SK-N-SH (cell line): ENCODE measurements around the gene SGPP1. TPM values are rescaled to one million over a fixed set of nuclear protein-coding genes. Genes with fewer than 3 reads are reported as not detected.

Experiments
- CTCF ChIA-PET: fragments of 300-600, 350-600 bp; formaldehyde crosslinking; extraction: SDS; loops from one replicate; lab custom pipeline; 2021; lab: Yijun Ruan, JAX
- POLR2A ChIA-PET: fragments of 350-600 bp; sonication (Branson Sonifier 250); formaldehyde crosslinking; extraction: SDS; loops from one replicate; lab custom pipeline; 2020; ENCODE audit warnings: antibody characterized with exemption, inconsistent platforms; lab: Yijun Ruan, JAX
- DNase-seq: peaks from one replicate; pipeline ENCODE4 v3.0.0; 2012
- H2AFZ ChIP-seq: fragments of 200-600 bp; sonication (generic); 2 replicates; pipeline ENCODE4 v1.8.1; 2016; ENCODE audit warnings: antibody characterized with exemption, mild to moderate bottlenecking, low read depth
- H3F3A ChIP-seq: fragments of 200-600 bp; sonication (generic); replicated peaks from 2 replicates; pipeline ENCODE3; 2016; ENCODE audit warnings: antibody characterized with exemption, mild to moderate bottlenecking; ENCODE audit not compliant: insufficient read depth
- H3K27ac ChIP-seq, 2 experiments: fragments of 200-500 bp in 1 of 2; fragments of 200-600 bp in 1 of 2; sonication (Bioruptor generic) in 1 of 2; sonication (generic), shearing (Covaris generic) in 1 of 2; 2 replicates each; pipeline versions ENCODE4 v1.5.1 to v1.6.1; 2014 to 2016; ENCODE audit warnings: low read depth in 2 of 2, inconsistent platforms in 1 of 2, low read length in 1 of 2, mild to moderate bottlenecking in 1 of 2, mixed read lengths in 1 of 2
- H3K27me3 ChIP-seq: fragments of 200-600 bp; sonication (generic), shearing (Covaris generic); 2 replicates; pipeline ENCODE4 v1.6.1; 2016; ENCODE audit warnings: mixed run types; ENCODE audit not compliant: insufficient read depth
- H3K36me3 ChIP-seq, 2 experiments: fragments of 200-500 bp in 1 of 2; fragments of 200-600 bp in 1 of 2; sonication (Bioruptor generic) in 1 of 2; sonication (generic) in 1 of 2; replicated peaks in 1 of 2; 2 replicates each; pipeline versions ENCODE3 to v1.5.1; 2014 to 2016; ENCODE audit warnings: low read length in 1 of 2, mild to moderate bottlenecking in 1 of 2; ENCODE audit not compliant: insufficient read depth in 2 of 2, control insufficient read depth in 1 of 2
- H3K4me1 ChIP-seq, 2 experiments: fragments of 200-500 bp in 1 of 2; fragments of 200-600 bp in 1 of 2; sonication (Bioruptor generic) in 1 of 2; sonication (generic), shearing (Covaris generic) in 1 of 2; 2 replicates each; pipeline versions ENCODE4 v1.5.1 to v1.6.1; 2014 to 2016; ENCODE audit warnings: low read depth in 1 of 2, low read length in 1 of 2, mixed run types in 1 of 2; ENCODE audit not compliant: insufficient read depth in 2 of 2, control insufficient read depth in 1 of 2
- H3K4me2 ChIP-seq: fragments of 200-600 bp; sonication (generic), shearing (Covaris generic); 2 replicates; pipeline ENCODE4 v1.6.1; 2017; ENCODE audit warnings: mixed run types
- H3K4me3 ChIP-seq, 2 experiments: fragments of 200-500 bp in 1 of 2; fragments of 200-600 bp in 1 of 2; sonication (Bioruptor generic) in 1 of 2; sonication (generic), shearing (Covaris generic) in 1 of 2; 2 replicates each; pipeline versions ENCODE4 v1.5.1 to v1.8.1; 2014 to 2016; ENCODE audit warnings: low read depth in 2 of 2, inconsistent platforms in 1 of 2, low read length in 1 of 2, mild to moderate bottlenecking in 1 of 2, mixed read lengths in 1 of 2, moderate library complexity in 1 of 2
- H3K79me2 ChIP-seq: fragments of 200-600 bp; sonication (generic); 2 replicates; pipeline ENCODE4 v1.8.1; 2017; ENCODE audit warnings: mild to moderate bottlenecking; ENCODE audit not compliant: insufficient read depth
- H3K9ac ChIP-seq: fragments of 200-600 bp; sonication (generic); 2 replicates; pipeline ENCODE4 v1.6.1; 2017; ENCODE audit warnings: mixed run types
- H3K9me2 ChIP-seq: fragments of 200-600 bp; sonication (generic); 2 replicates; pipeline ENCODE4 v1.6.1; 2017; ENCODE audit warnings: mixed run types
- H3K9me3 ChIP-seq: fragments of 200-600 bp; sonication (generic); 2 replicates; pipeline ENCODE4 v1.6.1; 2017; ENCODE audit warnings: mixed run types, mild to moderate bottlenecking, moderate library complexity
- H4K20me1 ChIP-seq: fragments of 200-600 bp; sonication (generic); 2 replicates; pipeline ENCODE4 v1.6.1; 2017; ENCODE audit warnings: mild to moderate bottlenecking, mixed run types; ENCODE audit not compliant: insufficient read depth
- CHD2 ChIP-seq: fragments of 150-350 bp; IDR thresholded peaks from 2 replicates; pipeline ENCODE4 v1.6.1; 2018; ENCODE audit warnings: low read length; ENCODE audit not compliant: partially characterized antibody
- ELF1 ChIP-seq: IDR thresholded peaks from 2 replicates; pipeline ENCODE4 v1.4.0; 2012
- EP300 ChIP-seq, 2 experiments: IDR thresholded peaks; 2 replicates each; pipeline versions ENCODE4 v1.4.0 to v1.6.1; 2012; ENCODE audit warnings: borderline replicate concordance in 1 of 2, low read depth in 1 of 2, low read length in 1 of 2
- GABPA ChIP-seq: IDR thresholded peaks from 2 replicates; pipeline ENCODE4 v1.4.0; 2012; ENCODE audit warnings: low read depth, mild to moderate bottlenecking
- JUND ChIP-seq: IDR thresholded peaks from 2 replicates; pipeline ENCODE4 v1.4.0; 2012
- MEF2A ChIP-seq: IDR thresholded peaks from 2 replicates; pipeline ENCODE4 v1.4.0; 2012; ENCODE audit warnings: low read depth, borderline replicate concordance
- MXI1 ChIP-seq: IDR thresholded peaks from 2 replicates; pipeline ENCODE4 v1.6.1; 2012; ENCODE audit warnings: mild to moderate bottlenecking, low read depth, low read length, improper control_type of control experiment
- NFIC ChIP-seq: IDR thresholded peaks from 2 replicates; pipeline ENCODE4 v1.4.0; 2012; ENCODE audit warnings: borderline replicate concordance
- NRF1 ChIP-seq: IDR thresholded peaks from 2 replicates; pipeline ENCODE4 v1.6.1; 2012; ENCODE audit warnings: low read depth, mild to moderate bottlenecking, low read length
- PBX3 ChIP-seq: IDR thresholded peaks from 2 replicates; pipeline ENCODE4; 2012
- POLR2AphosphoS5 ChIP-seq: IDR thresholded peaks from 2 replicates; pipeline ENCODE4 v1.6.1; 2012; ENCODE audit warnings: low read depth, low read length
- RAD21 ChIP-seq: IDR thresholded peaks from 2 replicates; pipeline ENCODE4 v1.6.1; 2012; ENCODE audit warnings: mild to moderate bottlenecking, low read length
- RCOR1 ChIP-seq: fragments of 150-350 bp; IDR thresholded peaks from 2 replicates; pipeline ENCODE4 v1.6.1; 2017; ENCODE audit warnings: antibody characterized with exemption, low read length
- RXRA ChIP-seq: IDR thresholded peaks from 2 replicates; pipeline ENCODE4 v1.4.0; 2012; ENCODE audit warnings: low read depth, mild to moderate bottlenecking, borderline replicate concordance
- USF2 ChIP-seq: fragments of 150-350 bp; IDR thresholded peaks from 2 replicates; pipeline ENCODE4 v1.6.1; 2017; ENCODE audit warnings: antibody characterized with exemption, low read length, low read depth, borderline replicate concordance
- YY1 ChIP-seq: IDR thresholded peaks from 2 replicates; pipeline ENCODE4 v1.4.0; 2012; ENCODE audit warnings: low read depth, mild to moderate bottlenecking
- ZBTB33 ChIP-seq: IDR thresholded peaks from 2 replicates; pipeline ENCODE4 v1.4.0; 2012; ENCODE audit warnings: low read depth, borderline replicate concordance
- WGBS: methylation state at CpG from one replicate; pipeline ENCODE4 v1.1.6; 2017; ENCODE audit warnings: low lambda C conversion rate; 5-methylcytosine and 5-hydroxymethylcytosine counted together
- polyA plus RNA-seq, 3 experiments: library from polyadenylated mRNA; depleted of rRNA; stranded (reverse); fragments of >200 nt; gene quantifications; 2 replicates each; pipeline ENCODE4 v1.2.3, GENCODE V29; 2012
- TF ChIP-seq, protein P1 (sequence below): IDR thresholded peaks from 2 replicates; pipeline ENCODE4 v1.4.0; 2012; ENCODE audit warnings: low read depth, borderline replicate concordance

Gene SGPP1
- polyA plus RNA-seq, 1 of the 3 experiments (the other 2 are of a cell fraction) = 8.4 TPM

DNA sequence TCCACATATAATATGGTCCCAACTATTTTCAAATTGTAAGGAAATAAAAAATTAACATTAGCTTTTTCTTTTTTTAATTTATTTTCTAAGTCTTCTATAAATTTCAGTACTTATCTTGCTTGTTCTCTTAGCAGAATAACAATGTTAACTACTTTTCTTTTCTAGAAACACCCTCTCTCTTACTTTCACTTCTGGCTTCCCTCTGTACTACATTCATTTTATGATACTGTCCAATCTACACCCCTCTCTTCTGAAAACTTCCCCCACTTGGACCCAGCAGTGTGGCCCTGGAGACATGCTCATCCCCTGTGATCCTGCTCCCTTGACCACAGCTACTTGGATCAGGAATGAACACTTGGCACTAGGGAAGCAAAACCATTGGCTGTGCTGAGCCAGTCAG lies 15.7 kb downstream of the SGPP1 start:
- Histone ChIP-seq H3K4me2 (no peak overlapping the region), H3K9me3 (peaks cover 5% of the 10 kb centered on the region), H2AFZ (no peak overlapping the region), H3K4me3 (no peak overlapping the region), H3K36me3 (peaks cover 0 to 25% of the 10 kb centered on the region in 2 experiments), H3K9ac (no peak overlapping the region), H3K27me3 (no peaks in the 10 kb centered on the region), H3K9me2 (no peaks in the 10 kb centered on the region), H3F3A (no peaks in the 10 kb centered on the region), H3K79me2 (peaks cover 25% of the 10 kb centered on the region), H3K4me1 (peaks cover 0 to 4% of the 10 kb centered on the region in 2 experiments; a peak in 2 of 4 replicates)
- no peak for DNase-seq
- POLR2A ChIA-PET = interaction anchor here (1.2 kb wide), 1 partner anchor 169 kb away, joined by 4 read pairs; the partner anchor contains the start of gene PPP2R5E
- CTCF ChIA-PET = interaction anchor here (1.6 kb wide), 1 partner anchor 13 kb away, joined by 4 read pairs; no protein-coding TSS in a partner anchor
- TF ChIP-seq NRF1 (no peak), MXI1 (no peak), JUND (no peak), USF2 (no peak), EP300 (IDR thresholded peaks at IDR 0.05; ENCODE audit: borderline replicate concordance in 1 of 2, low read depth in 1 of 2, low read length in 1 of 2) (no peak), POLR2AphosphoS5 (no peak), ELF1 (no peak), MEF2A (no peak), GABPA (no peak), RCOR1 (no peak), RAD21 (no peak), ZBTB33 (no peak)
- TF ChIP-seq, protein P1, sequence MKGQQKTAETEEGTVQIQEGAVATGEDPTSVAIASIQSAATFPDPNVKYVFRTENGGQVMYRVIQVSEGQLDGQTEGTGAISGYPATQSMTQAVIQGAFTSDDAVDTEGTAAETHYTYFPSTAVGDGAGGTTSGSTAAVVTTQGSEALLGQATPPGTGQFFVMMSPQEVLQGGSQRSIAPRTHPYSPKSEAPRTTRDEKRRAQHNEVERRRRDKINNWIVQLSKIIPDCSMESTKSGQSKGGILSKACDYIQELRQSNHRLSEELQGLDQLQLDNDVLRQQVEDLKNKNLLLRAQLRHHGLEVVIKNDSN = no peak
- TF ChIP-seq, all 33 proteins: peak for 0
- Histone ChIP-seq H3K27ac (no peak overlapping the region), H4K20me1 (no peaks in the 10 kb centered on the region)

GRCh38 chr14:63710497-63710896 lies 17.4 kb downstream of the SGPP1 start:
- POLR2A ChIA-PET = no interaction called here
- H3K4me1 ChIP-seq = peaks cover 0 to 4% of the 10 kb centered on the region in 2 experiments; a peak in 2 of 4 replicates
- WGBS = 93% methylated on average over 4 of the region's 4 CpGs

More at GRCh38 chr14:63710497-63710896, 17.4 kb downstream of the SGPP1 start:
- H3K9me2 ChIP-seq = no peaks in the 10 kb centered on the region
- CTCF ChIA-PET = interaction anchor here (1.6 kb wide), 1 partner anchor 15 kb away, joined by 4 read pairs; no protein-coding TSS in a partner anchor
- peaks cover 18% of the 10 kb centered on the region for H3K79me2 ChIP-seq
- H3F3A ChIP-seq = no peaks in the 10 kb centered on the region
- no peak overlapping the region for H3K4me2 ChIP-seq
- TF ChIP-seq ELF1 (no peak), NFIC (no peak), CHD2 (no peak), EP300 (IDR thresholded peaks at IDR 0.05; ENCODE audit: borderline replicate concordance in 1 of 2, low read depth in 1 of 2, low read length in 1 of 2) (no peak), YY1 (no peak), POLR2AphosphoS5 (no peak), MXI1 (no peak), PBX3 (no peak), RXRA (no peak)
- TF ChIP-seq, protein P1 = no peak
- H3K9me3 ChIP-seq = no peaks in the 10 kb centered on the region
- no peak overlapping the region for H3K4me3 ChIP-seq
- no peaks in the 10 kb centered on the region for H3K27me3 ChIP-seq
- no peaks in the 10 kb centered on the region for H4K20me1 ChIP-seq
- no peak for DNase-seq
- H3K27ac ChIP-seq = no peak overlapping the region
- H2AFZ ChIP-seq = no peak overlapping the region
- H3K36me3 ChIP-seq = peaks cover 0 to 12% of the 10 kb centered on the region in 2 experiments
- H3K9ac ChIP-seq = no peak overlapping the region
